Inflammatory macrophage (primary cell): Measurements from ENCODE around the gene ATP8B3.
"Not testable (repeated sequence)": the region's sequence is repeated elsewhere in the genome, so short reads cannot be mapped to it uniquely, and the experiment has no call there.

Source experiments
- DNase-seq, 2 donors: peaks; one replicate each; pipeline ENCODE4 v3.0.0-alpha.2; 2020 to 2022

ATP8B3 gene

GRCh38 chr19:1768918-1769644 is 43.0 kb downstream of the ATP8B3 start:
- no peak for DNase-seq

GRCh38 chr19:1768248-1768647 is 43.8 kb downstream of the ATP8B3 start:
- DNase-seq: peak; percentile 7 to 36

GRCh38 chr19:1767464-1767933 is 44.6 kb downstream of the ATP8B3 start:
- DNase-seq: peak; percentile 19 to 20

GRCh38 chr19:1766800-1767352 is 45.2 kb downstream of the ATP8B3 start:
- DNase-seq: no peak

- DNase-seq: no peak
Observed at GRCh38 chr19:1765904-1766799, 45.9 kb downstream of the ATP8B3 start.

- DNase-seq: no peak
Observed at GRCh38 chr19:1765232-1765903, 46.7 kb downstream of the ATP8B3 start.

GRCh38 chr19:1764729-1765128 is 47.3 kb downstream of the ATP8B3 start:
- no peak for DNase-seq

- DNase-seq: no peak
Observed at GRCh38 chr19:1763648-1764639, 48.1 kb downstream of the ATP8B3 start.

GRCh38 chr19:1762243-1763117 is 49.6 kb downstream of the ATP8B3 start:
- DNase-seq: peak; percentile 4 to 35

- no peak for DNase-seq
Observed at GRCh38 chr19:1761528-1762242, 50.4 kb downstream of the ATP8B3 start.

GRCh38 chr19:1760786-1761527 is 51.1 kb downstream of the ATP8B3 start:
- DNase-seq: not testable (repeated sequence)

- no peak for DNase-seq
Observed at GRCh38 chr19:1760020-1760419, 52.1 kb downstream of the ATP8B3 start.

- DNase-seq: no peak
Observed at GRCh38 chr19:1758959-1759903, 52.8 kb downstream of the ATP8B3 start.

GRCh38 chr19:1758231-1758577 is 53.9 kb downstream of the ATP8B3 start:
- DNase-seq: no peak

- DNase-seq: no peak
Observed at GRCh38 chr19:1757468-1758230, 54.4 kb downstream of the ATP8B3 start.

GRCh38 chr19:1756705-1757465 is 55.2 kb downstream of the ATP8B3 start:
- DNase-seq: peak; percentile 16 to 64
